ENCODE measurements around the gene CD74. TPM values are rescaled to one million over a fixed set of nuclear protein-coding genes. Genes with fewer than 3 reads are reported as not detected.

Gene CD74
- total RNA-seq, 1 donor from 2014 or later: 3.1 TPM

DNA sequence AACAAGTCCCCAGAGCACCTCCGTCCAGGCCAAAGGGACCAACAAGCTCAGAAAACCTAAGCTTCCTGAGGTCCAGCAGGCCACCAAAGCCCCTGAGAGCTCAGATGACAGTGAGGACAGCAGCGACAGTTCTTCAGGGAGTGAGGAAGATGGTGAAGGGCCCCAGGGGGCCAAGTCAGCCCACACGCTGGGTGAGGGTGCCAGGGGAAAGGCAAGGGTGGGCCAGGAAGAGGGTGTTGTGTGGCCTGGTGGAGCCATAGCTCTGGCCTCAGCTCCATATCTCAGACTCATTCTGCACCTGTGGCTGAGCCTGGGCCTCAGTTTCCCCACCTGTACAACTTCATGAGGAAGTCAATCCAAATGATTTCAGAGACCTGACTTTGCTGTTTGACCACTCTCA, 20.7 kb downstream of the CD74 start:
- Mint-ChIP-seq H3K27ac (ENCODE audit: unreplicated experiment) (no peak overlapping the region), H3K9me3 (ENCODE audit: unreplicated experiment) (no peaks in the 10 kb centered on the region), H3K4me1 (ENCODE audit: low read depth, unreplicated experiment) (no peaks in the 10 kb centered on the region), H3K4me3 (ENCODE audit: unreplicated experiment) (no peak overlapping the region), H3K36me3 (ENCODE audit: unreplicated experiment) (peaks cover 8% of the 10 kb centered on the region), H3K27me3 (ENCODE audit: unreplicated experiment) (no peaks in the 10 kb centered on the region)
- TF ChIP-seq, protein P1, sequence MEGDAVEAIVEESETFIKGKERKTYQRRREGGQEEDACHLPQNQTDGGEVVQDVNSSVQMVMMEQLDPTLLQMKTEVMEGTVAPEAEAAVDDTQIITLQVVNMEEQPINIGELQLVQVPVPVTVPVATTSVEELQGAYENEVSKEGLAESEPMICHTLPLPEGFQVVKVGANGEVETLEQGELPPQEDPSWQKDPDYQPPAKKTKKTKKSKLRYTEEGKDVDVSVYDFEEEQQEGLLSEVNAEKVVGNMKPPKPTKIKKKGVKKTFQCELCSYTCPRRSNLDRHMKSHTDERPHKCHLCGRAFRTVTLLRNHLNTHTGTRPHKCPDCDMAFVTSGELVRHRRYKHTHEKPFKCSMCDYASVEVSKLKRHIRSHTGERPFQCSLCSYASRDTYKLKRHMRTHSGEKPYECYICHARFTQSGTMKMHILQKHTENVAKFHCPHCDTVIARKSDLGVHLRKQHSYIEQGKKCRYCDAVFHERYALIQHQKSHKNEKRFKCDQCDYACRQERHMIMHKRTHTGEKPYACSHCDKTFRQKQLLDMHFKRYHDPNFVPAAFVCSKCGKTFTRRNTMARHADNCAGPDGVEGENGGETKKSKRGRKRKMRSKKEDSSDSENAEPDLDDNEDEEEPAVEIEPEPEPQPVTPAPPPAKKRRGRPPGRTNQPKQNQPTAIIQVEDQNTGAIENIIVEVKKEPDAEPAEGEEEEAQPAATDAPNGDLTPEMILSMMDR (IDR thresholded peaks at IDR 0.05; ENCODE audit: partially characterized antibody, unreplicated experiment): no peak
- no peak for DNase-seq

DNA sequence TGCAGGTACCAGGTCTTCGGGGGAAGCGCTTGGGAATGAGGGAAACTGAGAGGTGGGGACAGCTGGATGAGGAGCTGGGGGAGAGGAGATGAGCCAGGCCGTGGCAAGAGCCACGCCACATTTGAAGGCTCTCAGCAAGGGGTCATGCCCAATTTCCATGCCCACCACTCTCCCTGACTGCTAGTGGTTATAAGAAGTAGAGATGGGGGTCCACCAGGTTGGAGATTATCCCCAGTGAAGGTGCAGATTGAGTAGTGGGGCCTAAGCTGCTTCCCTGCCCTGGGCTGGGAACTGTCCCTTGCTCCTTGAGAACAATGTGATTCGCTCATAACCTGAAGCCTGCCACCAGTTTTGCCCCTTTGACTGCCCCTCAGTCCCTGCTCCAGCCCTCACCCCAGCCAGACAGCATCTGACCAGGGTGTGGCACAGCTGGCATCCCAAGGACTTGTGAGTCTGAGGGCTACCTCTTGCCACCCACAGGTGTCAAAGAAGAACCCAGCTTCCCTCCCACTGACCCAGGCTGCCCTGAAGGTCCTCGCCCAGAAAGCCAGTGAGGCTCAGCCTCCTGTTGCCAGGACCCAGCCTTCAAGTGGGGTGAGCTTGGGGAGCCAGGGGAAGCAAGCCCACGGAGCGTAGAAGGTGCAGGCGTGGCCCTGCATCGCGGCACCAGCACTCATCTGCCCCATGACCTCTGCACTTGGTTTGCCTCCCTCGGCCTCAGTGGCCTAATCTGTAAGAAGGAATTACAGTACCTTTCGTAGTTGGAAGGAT, 21.5 kb downstream of the CD74 start:
- H3K36me3 Mint-ChIP-seq (ENCODE audit: unreplicated experiment): peaks cover 4% of the 10 kb centered on the region
- H3K4me3 Mint-ChIP-seq (ENCODE audit: unreplicated experiment): no peak overlapping the region

GRCh38 chr5:150389531-150390266, 23.0 kb downstream of the CD74 start:
- Mint-ChIP-seq H3K9me3 (ENCODE audit: unreplicated experiment) (no peaks in the 10 kb centered on the region), H3K36me3 (ENCODE audit: unreplicated experiment) (no peaks in the 10 kb centered on the region), H3K27ac (ENCODE audit: unreplicated experiment) (no peak overlapping the region), H3K27me3 (ENCODE audit: unreplicated experiment) (no peaks in the 10 kb centered on the region), H3K4me1 (ENCODE audit: low read depth, unreplicated experiment) (no peaks in the 10 kb centered on the region), H3K4me3 (ENCODE audit: unreplicated experiment) (no peak overlapping the region)
- TF ChIP-seq, protein P1 (IDR thresholded peaks at IDR 0.05; ENCODE audit: partially characterized antibody, unreplicated experiment): no peak
- DNase-seq: no peak

More for the DNA sequence above, 21.5 kb downstream of the CD74 start:
- no peak overlapping the region for H3K27ac Mint-ChIP-seq (ENCODE audit: unreplicated experiment)
- DNase-seq: no peak
- TF ChIP-seq, protein P1 (IDR thresholded peaks at IDR 0.05; ENCODE audit: partially characterized antibody, unreplicated experiment): no peak
- no peaks in the 10 kb centered on the region for H3K27me3 Mint-ChIP-seq (ENCODE audit: unreplicated experiment)
- H3K4me1 Mint-ChIP-seq (ENCODE audit: low read depth, unreplicated experiment): no peaks in the 10 kb centered on the region
- no peaks in the 10 kb centered on the region for H3K9me3 Mint-ChIP-seq (ENCODE audit: unreplicated experiment)

DNA sequence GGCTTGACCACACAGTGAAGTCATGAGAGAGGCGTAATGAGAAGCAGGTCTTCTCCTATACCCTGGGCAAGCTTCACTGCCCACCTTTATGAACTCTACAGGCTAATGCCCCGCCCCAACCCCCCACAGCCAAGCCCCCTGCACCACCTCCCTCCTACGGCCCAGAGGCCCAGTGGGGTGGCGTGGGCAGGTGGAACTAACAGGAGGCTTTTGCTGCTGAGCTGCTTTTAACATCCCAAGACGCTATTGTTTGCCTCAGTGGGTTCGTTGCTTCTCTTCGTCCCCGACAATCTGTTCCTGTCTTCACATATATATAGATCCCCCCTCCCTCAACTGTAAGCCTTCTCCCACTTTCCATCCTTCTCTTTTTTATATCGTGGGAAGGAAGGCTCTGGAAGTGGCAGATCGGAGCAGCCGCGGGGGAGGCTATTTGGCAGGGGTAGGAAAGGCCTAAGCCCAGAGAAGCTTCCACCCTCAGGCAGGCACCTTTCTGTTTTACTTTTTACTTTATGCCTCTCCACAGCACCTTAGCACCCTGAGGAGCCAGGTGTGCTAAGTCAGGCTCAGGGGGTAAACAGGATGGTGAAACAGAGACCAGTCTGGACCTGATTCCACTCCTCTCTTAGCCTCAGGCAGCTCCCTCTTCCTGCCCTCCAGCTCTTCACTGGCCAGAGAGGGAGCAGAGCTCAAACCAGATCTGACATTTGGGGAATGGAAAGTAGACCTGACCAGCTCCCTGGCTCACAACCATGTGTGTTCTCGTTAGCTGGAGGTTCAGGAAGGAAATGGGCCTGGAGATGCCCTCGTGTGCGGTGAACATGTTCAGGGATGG, 26.5 kb downstream of the CD74 start:
- no peaks in the 10 kb centered on the region for H3K4me1 Mint-ChIP-seq (ENCODE audit: low read depth, unreplicated experiment)
- H3K27me3 Mint-ChIP-seq (ENCODE audit: unreplicated experiment): no peaks in the 10 kb centered on the region
- no peaks in the 10 kb centered on the region for H3K36me3 Mint-ChIP-seq (ENCODE audit: unreplicated experiment)
- no peak overlapping the region for H3K27ac Mint-ChIP-seq (ENCODE audit: unreplicated experiment)
- no peak for DNase-seq
- TF ChIP-seq, protein P1 (IDR thresholded peaks at IDR 0.05; ENCODE audit: partially characterized antibody, unreplicated experiment): no peak
- no peaks in the 10 kb centered on the region for H3K9me3 Mint-ChIP-seq (ENCODE audit: unreplicated experiment)
- H3K4me3 Mint-ChIP-seq (ENCODE audit: unreplicated experiment): no peak overlapping the region

Data from glutamatergic neuron (in vitro differentiated cells).